ENCODE measurements around the gene RETREG1.
"Not testable (repeated sequence)": the region's sequence is repeated elsewhere in the genome, so short reads cannot be mapped to it uniquely, and the experiment has no call there.

RETREG1 gene, protein sequence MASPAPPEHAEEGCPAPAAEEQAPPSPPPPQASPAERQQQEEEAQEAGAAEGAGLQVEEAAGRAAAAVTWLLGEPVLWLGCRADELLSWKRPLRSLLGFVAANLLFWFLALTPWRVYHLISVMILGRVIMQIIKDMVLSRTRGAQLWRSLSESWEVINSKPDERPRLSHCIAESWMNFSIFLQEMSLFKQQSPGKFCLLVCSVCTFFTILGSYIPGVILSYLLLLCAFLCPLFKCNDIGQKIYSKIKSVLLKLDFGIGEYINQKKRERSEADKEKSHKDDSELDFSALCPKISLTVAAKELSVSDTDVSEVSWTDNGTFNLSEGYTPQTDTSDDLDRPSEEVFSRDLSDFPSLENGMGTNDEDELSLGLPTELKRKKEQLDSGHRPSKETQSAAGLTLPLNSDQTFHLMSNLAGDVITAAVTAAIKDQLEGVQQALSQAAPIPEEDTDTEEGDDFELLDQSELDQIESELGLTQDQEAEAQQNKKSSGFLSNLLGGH

DNA sequence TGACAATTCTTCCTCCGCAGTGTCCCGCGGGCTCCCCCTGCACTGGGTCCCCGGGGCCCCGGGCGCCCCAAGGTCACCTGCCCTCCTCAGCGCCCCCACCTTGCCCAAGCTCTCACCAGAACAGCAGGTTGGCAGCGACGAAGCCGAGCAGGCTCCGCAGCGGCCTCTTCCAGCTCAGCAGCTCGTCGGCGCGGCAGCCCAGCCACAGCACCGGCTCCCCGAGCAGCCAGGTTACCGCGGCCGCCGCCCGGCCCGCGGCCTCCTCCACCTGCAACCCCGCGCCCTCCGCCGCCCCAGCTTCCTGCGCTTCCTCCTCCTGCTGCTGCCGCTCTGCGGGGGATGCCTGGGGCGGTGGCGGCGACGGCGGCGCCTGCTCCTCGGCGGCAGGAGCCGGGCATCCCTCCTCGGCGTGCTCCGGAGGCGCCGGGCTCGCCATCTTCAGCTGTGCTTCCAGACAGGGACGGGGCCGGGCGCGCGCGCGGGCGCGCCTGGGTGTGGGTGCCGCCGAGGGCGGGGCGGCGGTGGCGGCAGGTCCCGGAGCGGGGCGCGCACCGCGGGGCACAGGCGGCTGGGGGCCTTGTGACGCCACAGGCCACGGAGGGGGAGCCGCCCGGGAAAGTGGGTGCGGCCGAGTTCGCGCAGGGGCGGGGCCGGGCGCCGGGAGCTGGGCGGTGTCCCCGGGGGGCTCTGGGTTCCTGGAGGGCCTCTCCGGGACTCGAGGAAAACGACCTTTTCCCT, at the start of gene RETREG1:
Gene RETREG1, minus strand, starts transcription at position 462 of the 738 bp plus-strand sequence. Its CDS starts 26 bp downstream, at position 436.
- peak; percentile 74 for DNase-seq

DNA sequence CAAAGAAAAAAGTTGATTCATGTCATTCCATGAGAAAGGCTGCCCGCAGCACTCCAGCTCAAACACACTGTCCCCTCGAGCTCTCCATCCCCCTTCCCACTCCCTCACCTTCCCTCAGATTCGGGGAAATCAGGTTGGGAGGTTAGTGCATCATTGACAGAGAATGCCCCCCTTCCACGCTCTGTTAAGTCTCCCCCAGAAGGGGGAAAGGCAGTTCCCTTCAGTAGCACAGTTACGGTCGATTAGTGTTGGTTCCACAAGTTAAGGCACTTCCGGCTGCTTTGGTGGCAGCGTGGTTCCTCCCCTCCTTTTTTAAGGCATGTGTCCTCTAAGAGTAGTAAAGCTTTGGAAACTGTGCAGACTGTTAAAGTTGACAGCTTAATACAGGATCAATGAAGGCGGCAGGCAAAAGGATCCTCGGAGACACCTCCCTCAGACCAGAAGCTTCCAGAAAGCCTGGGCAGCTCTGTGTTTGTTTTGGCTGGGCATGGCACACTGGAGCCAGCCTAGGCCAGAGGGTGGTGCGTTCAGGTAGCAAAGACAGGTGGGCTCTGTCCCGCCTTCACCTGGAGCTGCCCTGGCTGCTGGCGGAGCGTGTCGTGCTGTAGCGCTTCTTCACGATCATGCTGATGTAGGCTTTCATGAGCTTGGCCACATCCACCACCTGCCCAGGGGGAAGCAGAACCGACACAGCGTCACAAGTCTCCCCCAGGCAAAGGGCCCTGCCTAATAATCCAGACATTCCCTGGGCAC, 49.5 kb upstream of the RETREG1 start:
- no peak for DNase-seq

DNA sequence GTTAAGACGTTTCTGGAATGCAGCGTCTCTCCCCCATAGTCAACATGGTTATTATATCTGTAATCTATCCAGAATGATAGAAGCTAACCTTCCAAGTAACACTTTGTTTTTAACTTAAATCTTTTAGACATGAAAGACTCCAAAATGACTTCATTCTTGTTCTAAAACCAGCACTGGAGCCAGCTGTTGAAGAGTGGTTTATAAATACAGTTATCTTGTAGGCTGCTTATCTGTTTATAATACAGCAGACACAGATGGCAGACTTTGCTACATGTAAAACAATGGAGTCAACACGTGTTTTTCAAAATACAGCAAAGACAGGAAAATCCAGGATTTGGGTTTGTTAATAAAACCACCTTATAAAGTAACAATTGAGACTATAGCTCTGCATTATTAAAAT, 48.8 kb upstream of the RETREG1 start:
- DNase-seq, result no peak

DNA sequence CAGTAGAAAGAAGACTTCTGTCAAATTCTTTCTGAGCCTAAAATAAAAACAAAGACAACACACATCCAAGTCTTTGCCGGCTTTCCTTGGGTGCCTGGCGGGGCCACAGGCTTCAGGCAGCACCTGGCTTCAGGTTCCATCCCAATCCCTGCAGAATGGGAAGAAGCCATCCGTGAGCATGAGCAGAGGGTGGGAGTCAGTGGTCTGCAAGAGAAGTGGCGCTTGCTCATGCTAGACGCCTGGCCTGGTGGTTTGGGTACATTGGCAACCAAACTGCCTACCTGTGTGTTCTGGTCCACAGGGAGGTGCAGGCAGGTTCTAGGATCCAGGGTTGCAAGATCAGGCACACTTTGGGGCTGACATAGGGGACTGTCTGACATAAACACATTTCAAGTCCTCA, 47.6 kb upstream of the RETREG1 start:
- no peak for DNase-seq

DNA sequence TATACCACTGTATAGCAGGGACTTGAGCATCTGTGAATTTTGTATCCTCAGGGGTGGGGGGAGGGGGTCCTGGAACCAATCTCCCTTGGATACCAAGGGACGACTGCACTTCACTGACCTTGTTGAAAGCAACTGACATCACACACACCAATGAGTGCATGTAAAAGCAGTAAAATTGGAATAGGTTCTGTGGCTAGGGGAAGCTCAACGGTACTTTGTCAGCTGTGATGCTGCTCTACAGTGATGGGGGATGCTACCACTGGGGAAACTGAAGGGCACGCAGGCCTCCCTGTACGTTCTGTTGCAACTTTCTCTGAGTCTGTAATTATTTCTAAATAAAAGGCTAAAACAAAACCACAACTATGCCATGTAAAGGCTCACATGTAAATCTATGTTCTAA, 47.0 kb upstream of the RETREG1 start:
- DNase-seq, result no peak

DNA sequence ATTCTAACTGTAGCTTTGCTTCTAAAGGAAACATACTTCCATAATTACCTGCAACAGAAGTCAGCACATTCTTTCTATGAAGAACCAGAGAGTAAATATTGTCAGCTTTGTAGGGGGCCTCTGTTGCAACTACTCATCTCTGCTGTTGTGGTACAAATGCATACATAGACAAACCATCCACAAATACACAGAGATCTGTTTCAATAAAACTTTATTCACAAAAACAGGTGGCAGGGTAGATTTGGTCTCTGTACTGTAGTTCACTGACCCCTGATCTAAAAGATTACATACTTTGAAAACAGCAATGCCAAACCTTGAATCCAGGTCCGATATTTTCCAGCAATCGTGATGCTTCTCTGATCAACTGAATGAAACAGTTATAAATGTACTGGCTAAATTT, 44.9 kb upstream of the RETREG1 start:
- no peak for DNase-seq

DNA sequence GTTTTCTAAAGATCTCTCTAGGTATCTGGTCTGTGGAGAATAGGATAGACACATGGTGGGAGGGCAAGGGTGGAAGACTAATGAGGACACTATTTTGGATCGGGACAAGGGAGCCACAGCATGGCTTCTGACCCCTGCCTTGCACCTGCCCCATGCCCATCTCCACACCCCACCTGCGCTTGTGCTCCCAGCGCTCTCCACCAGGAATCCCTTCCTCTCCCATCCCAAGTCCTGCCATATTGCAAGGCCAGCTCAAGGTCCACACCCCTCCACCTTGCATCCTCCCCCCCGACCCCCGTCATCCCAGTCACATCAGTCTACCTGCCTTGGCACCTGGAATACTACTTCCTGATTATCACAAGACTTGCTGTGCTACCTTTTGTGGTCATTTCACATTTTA, 44.2 kb upstream of the RETREG1 start:
- no peak for DNase-seq

DNA sequence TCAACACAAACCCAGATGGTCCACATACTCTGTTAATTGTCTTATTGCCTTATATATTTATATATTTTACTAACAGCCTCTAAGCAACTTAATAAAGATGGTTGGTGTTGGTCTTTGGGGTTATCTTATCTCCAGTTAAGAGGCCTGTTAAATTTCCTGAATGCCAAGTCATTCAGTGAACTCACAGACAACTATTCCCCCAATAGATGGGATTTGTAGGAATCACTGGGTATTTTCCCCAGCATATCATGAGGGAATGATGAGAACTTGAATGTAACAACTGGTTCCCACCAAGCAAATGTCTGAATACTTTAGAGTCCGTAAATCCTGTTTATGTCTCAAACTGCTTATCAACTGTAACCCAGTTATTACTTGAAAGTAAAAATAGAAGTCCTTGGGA, 42.7 kb upstream of the RETREG1 start:
- no peak for DNase-seq

DNA sequence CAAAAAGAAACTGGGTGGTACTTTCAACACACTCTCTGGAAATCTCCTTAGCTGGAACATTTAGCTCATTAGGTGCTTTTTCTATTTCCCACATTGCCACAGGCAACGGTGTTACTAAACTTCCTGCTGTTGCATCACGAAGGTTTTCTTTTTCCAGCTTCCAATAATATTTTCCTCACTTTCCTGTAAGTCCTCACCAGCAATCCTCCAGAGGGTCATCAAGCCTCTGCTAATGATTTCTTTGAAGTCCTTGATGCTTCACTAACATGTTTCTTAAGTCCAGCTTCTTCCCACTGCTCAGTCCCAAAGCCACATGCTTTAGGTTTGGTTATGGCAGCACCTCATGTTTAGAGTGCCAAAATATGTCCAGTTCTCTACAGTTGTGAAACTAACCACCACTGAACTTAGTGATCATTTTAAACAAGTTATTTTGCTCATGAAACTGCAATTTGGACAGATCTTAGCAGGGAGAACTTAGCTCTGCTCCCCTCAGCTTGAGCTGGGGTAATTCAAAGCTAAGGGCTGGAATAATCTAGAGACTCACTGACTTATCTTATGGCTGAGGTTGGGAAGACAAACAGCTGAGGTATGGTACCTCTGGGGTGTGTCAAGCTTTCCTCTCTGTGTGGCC, 39.9 kb upstream of the RETREG1 start:
- no peak for DNase-seq

DNA sequence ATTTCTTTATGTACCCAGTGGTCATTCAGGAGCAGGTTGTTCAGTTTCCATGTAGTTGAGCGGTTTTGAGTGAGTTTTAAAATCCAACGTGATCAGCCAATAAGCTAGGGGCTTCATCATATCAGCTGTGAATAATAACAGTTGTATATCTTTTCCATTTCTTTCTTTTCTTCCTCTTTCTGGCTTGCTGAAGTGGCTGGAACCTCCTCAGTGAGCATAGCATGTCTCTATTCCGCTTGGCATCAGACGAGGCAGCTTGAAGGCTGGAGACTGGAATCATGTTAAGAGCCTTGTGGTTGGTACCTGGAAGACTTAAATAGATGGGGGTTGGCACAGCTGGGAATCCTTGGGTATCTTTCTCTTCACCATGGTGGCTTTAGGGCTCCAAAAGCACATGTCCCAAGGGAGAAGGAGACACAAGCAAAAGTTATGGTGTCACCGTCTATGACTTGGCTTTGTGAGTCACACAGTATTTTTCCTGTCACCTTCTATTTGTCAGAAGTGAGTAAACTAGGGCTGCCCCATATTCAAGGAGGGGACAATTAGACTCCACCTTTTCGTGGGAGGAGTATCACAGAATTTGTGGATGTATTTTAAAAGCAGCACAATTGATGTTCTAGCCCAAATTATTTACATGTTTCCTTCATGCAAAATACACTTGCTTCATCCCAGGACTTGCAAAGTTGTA, 38.0 kb upstream of the RETREG1 start:
- DNase-seq, result no peak

DNA sequence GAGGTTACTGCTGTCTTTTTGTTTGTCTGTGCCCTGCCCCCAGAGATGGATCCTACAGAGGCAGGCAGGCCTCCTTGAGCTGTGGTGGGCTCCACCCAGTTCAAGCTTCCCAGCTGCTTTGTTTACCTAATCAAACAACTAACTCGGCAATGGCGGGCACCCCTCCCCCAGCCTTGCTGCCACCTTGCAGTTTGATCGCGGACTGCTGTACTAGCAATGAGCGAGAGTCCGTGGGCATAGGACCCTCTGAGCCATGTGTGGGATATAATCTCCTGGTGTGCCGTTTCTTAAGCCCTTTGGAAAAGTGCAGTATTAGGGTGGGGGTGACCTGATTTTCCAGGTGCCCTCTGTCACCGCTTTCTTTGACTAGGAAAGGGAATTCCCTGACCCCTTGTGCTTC, 31.9 kb upstream of the RETREG1 start:
- not testable (repeated sequence) for DNase-seq

DNA sequence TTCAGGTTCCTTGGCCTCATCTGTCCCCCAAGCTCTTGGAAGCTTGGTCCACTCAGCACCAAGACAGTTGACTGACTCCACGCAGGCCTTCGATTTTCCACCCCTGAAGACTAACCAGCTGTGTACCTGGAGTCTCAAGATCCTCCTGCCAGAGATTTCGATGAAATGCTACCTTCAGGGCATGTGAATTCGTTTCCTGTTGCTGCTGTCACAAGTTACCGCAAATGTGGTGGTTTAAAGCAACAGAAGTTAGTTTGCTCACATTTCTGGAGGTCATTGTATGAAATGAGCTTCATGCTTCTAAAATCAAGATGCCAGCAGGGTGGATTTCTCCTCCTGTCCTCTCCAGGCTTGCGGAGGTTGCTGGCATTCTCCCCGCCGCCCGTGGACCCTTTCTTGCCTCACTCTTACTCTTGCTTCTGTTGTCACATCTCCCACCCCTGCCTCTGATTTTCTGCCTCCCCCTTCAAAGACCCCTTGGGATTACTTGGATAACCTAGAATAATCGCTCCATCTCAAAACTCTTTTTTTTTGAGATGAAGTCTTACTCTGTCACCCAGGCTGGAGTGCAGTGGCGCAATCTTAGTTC, 27.6 kb upstream of the RETREG1 start:
- no peak for DNase-seq

DNA sequence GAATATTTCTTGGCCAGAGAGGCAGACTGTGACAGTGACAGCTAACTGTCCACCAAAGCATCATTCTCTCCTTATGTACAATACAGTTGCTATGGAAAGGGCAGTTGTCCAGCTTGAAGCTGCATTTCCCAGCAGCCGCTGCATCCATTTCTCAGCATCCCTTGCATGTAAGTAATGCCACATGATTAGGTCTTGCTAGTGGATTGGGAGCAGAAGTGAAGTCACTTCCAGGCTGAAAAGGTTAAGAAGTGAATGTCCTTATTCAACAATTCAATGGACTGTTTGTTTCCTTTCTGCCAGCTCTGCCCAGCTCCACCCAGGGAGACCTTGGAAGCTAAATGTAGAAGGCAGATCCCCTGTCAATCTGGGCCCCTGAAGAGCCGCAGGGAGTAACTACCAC, 26.1 kb upstream of the RETREG1 start:
- DNase-seq, result no peak

DNA sequence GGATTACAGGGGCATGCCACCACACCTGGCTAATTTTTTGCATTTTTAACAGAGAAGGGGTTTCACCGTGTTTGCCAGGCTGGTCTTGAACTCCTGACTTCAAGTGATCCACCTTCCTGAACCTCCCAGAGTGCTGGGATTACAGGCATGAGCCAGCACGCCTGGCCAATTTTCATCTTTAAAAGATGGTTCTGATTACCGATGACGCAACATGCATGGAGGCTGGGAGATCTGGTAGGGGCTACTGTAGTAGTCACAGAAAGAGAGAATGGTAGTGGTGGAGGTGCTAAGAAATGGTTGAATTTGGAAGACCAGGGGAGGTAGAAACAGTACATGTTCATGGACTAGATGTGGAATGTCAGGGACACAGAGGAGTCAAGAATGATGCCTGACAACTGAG, 22.4 kb upstream of the RETREG1 start:
- DNase-seq, result no peak

DNA sequence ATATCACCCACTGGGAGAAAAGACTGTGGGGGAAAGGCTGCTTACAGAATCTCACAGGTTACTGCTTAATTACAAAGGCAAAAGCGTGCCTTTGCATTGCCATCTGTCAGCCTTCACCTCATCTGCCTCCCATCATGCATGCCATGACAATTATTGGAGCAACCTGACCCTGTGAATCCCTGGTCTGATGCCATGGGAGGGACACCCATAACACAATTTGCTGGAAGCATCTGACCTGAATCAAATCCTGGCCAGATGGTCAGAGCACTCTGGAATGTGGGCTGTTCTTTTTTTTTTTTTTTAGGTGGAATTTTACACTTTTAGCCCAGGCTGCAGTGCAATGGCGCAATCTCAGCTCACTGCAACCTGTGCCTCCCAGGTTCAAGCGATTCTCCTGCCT, 11.6 kb upstream of the RETREG1 start:
- DNase-seq, result no peak

DNA sequence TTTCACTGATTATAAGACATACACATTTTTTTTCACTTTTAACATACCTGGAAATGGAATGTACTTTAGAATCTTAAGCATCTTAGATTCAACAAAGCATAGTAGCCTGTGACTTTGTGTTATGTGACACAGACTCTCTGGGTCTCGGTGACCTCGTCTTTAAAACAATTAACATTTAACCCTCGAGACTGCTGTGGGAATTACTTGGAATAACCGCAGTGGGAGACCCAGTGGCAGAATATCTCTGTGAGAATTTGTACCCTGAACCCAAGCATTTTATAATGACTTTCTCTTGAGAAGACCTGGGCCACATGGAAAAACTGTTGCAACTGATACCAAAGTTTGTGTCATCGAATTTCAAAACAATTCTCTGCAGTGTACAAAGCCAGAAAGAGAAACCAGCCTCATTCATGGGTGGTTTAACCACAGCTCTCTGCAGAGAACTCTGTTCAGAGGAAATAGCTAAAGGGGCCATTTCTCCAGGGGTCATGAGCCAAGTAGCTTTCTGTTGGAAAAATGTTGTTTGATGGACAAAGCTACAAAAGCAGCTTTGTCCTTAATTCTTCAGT, 10.0 kb upstream of the RETREG1 start:
- no peak for DNase-seq

DNA sequence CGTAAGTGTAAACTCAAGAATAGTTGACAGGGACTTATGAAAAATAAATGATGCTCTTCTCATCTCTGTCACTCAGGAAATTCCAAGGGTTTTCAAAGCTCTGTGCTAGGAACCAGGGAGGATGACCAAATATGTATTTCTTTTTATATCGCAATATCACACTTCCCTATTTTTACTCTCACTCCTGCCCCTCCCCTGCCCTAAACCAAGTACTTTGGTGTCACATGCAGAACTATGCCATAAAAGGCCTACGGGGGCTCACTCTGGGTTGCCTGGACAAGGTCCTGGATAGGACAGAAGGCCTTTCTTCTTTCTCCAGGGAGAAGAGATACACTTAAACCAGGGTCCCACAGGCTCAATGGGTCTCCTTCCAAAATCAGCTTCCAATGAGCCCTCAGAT, 8.3 kb upstream of the RETREG1 start:
- DNase-seq, result no peak

DNA sequence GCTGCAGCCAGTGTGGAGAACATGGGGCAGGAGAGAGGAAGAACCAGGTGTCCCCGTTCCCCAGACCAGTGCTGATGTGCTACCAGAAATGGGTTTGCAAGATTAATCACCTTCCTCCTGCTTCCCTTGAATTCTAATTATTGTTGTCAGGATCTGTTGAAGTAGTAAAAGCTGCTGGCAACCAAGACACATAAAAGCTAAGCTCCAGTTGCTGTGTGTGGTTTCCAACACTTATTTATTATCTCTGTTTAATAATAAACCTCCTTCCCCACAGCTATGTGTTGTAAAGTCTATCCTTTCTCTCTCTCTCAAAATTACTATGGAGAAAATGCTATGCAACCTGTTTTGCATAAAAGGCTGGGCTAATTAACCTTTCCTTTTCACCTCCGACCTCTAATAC, 2.3 kb upstream of the RETREG1 start:
- no peak for DNase-seq

DNA sequence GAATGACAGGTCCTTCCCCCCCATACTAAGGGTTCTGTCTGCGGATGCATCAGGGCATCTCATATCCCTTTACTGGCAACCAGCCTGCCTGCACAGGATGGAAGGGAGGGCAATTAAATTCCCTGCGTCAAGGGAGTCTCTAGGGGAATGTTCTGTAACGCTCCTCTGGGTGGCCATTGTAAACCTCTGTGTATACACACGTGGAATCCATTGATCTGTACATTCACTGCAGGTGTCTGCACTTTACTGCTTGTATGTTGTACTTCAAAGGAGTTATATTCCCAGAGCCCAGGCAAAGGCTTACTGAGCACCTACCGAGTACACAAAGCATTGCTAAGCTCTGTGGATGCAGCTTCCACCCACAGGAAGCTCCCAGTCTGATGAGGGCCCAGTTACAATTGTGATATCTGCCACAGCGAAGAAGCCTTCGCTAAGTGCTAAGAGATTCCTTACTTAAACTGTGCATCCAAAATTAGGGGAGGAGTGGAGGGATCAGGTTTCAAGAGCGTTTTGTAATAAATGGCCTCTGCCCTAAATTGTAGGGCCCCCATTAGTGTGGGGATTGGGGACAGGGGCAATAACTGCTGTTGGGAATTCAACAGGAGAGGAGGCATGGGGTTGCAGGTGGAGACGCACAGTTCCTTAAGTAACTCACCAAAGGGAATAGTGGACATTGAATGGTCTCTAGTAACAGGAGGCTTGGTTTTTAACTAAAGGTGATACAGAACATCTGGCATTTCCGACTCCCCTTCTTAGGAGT, 1.5 kb upstream of the RETREG1 start:
- DNase-seq, result no peak

DNA sequence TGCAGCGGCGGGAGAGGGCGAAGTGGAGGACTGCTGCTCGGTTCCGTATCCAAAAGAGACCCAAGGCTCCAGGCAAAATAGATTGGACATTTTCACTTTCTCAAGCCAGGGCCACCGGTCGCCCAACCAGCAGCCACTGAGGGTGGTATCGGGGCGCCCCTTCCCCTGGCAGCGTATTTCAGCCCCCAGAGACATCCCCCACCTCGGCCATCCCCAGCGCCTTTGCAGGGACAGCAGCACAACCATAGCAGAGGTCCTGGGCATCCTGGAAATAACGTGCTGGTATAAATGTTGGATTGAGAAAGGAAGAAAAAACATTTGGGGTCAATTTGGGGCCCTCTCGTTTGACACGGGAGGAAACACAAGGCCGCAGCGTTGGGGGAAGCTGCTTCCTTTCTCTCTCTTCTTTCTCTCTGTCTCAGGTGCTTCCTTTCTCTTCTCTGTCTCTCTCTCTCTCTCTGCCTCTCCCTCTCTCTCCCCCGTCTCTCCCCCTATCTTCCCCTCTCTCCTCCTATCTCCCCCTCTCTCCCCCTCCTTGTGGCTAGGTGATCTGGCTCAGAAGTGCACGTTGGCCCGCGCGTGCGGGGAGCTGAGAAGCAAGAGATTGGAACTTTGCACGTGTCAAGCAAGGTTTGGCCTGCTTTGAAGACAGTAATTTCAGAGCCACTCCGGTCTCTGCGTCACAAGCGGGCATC, 624 bp upstream of the RETREG1 start:
- DNase-seq, result no peak
